ENCODE results near the gene GRWD1.
"Not testable (repeated sequence)": the region's sequence is repeated elsewhere in the genome, so short reads cannot be mapped to it uniquely, and the experiment has no call there.

The GRWD1 gene

DNA sequence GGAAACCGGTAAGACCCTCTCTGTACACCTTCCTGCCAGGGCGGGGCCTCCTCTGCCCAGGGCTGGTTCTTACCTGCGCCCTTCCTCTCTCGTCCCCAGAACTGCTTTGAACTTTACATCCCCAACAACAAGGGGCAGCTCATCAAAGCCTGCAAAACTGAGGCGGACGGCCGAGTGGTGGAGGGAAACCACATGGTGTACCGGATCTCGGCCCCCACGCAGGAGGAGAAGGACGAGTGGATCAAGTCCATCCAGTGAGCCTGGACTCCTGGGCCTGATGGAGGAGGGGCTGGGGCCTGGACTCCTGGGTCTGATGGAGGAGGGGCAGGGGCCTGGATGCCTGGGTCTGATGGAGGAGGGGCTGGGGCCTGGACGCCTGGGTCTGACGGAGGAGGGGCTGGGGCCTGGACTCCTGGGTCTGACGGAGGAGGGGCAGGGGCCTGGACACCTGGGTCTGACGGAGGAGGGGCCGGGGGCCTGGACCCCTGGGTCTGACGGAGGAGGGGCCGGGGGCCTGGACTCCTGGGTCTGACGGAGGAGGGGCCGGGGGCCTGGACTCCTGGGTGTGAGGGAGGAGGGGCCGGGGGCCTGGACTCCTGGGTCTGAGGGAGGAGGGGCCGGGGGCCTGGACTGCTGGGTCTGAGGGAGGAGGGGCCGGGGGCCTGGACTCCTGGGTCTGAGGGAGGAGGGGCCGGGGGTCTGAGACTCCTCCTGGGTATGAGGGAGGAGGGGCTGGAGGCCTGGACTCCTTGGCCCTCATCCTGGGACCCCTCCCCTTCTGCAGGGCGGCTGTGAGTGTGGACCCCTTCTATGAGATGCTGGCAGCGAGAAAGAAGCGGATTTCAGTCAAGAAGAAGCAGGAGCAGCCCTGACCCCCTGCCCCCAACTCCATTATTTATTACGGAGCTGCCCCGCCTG lies 32.8 kb downstream of the GRWD1 start:
- DNase-seq (ENCODE audit: low read depth in 2 of 2) = no peak

DNA sequence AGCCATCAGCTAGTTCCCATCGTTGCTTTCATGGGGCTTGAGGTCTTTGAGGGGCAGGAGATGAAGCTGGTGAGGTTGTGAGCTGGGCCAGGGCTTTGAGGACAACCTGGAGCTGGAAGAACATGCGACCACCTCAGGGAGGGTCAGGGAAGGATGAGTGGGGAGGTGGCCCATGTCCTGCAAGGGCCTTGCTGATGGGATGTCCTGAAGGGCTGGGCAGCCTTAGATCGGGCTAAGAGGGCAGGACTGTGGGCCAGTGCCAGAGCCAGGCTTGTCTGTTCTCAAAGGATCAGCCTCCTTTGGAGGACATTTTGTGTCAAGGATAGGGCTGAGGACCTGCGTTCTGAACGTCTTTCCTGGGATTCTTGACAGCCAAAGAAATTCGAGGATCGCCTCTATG lies 33.9 kb downstream of the GRWD1 start:
- DNase-seq (ENCODE audit: low read depth in 2 of 2) = no peak

DNA sequence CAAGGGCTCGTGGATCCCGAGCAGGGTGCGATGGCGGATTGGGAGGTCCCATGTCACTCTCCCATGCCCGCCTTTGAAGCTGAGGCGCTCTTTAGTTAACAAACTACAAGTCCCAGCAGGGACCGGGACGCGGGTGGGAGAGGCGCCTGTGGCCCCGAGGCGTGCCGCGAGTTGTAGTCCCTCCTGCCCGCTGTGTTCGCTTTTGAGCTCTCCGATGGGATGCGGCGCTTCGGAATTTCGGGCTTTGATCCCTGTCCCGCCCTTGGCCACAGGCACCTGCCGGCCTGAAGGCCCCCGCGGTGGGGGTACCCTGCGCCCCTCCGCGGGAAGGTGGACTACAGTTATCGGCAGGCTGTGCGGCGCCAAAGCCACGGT lies 34.4 kb downstream of the GRWD1 start:
- no peak for DNase-seq (ENCODE audit: low read depth in 2 of 2)

DNA sequence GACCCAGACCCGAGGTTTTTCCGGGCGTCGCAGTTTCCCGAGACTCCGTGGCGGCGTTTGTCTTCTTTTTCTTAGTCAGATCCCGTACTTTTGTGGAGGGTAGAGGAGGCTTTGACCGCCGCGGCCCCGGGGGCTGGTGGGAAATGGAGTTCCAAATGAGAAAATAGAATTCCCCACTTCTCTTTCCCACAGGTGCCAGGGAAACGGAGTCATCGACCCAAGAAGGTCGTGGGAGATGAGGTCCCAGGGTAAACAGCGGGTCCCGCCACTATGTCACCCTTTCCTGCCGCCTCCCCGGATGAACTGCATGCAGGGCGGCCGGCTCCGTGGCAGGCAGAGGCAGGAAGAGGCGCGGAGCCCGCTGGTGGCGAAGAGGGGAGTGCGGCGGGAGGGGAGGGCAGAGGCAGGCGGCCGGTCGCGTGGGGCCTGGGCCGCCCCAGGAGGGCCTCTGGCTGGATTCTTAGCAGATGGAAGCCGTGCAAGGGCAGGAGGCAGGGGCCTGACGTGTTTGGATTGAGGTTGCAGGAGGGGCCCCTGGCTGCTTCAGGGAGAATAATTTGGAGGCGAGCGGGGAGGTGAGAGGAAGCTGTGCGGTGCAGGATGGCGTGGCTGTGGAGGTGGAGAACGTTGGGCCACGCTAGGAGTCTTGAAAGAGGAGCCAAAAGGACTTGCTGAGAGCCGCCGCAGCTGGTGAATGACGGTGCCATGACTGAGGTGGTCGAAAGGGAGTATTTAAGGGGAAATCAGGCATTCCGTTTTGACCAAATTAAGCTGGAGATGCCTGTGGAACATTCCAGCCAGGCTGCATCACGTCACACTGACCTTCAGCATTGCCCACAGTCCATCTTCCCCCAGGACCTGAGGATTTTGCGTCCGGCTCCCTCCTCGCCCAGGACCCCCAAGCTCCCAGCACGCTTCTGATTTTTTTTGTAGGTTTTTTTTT lies 35.0 kb downstream of the GRWD1 start:
- no peak for DNase-seq (ENCODE audit: low read depth in 2 of 2)

DNA sequence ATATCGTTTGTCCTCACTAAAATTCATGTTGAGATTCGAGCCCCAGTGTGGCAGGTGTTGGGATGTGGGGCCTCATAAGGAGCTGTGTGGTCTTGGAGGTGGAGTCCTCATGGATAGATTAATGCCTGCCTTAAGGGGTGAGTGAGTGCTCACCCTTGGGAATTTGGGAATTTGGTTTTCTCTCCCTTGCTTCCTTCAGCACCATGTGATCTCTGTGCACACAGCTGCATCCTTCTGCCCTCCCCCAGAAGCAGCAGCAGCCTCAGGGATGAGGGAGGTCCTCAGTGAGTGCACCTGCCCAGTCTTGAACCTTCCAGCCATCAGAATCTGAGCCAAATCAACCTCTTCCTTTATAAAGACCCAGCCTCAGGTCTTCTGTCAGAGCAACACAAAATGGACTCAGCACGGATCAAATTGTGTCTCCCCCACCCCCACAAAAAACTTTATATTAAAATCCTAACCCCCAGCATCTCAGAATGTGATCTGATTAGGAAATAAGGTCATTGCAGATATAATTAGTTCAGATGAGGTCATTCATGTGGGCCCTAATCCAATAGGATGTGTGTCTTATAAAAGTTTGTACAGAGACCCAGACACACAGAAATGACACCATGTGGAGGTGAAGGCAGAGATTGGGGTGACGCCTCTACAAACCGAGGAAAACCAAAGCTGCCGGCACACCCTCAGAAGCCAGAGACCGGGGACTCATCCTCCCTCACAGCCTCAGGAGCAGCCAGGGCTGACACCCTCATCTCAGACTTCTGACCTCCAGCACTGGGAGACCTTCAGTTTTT lies 36.3 kb downstream of the GRWD1 start:
- DNase-seq (ENCODE audit: low read depth in 2 of 2) = no peak

DNA sequence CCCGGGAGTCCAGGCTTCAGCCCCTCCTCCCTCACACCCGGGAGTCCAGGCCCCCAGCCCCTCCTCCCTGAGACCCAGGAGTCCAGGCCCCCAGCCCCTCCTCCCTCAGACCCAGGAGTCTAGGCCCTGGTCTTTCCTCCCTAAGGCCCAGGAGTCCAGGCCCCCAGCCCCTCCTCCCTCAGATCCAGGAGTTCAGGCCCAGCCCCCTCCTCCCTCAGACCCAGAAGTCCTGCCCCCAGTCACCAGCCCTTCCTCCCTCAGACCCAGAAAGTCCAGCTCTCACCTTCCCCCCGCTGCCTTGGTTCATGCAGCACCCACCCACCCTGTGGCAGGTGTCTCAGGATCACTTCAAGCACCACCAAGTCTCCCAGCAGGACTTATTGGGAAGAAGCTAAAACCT lies 37.5 kb downstream of the GRWD1 start:
- no peak for DNase-seq (ENCODE audit: low read depth in 2 of 2)

DNA sequence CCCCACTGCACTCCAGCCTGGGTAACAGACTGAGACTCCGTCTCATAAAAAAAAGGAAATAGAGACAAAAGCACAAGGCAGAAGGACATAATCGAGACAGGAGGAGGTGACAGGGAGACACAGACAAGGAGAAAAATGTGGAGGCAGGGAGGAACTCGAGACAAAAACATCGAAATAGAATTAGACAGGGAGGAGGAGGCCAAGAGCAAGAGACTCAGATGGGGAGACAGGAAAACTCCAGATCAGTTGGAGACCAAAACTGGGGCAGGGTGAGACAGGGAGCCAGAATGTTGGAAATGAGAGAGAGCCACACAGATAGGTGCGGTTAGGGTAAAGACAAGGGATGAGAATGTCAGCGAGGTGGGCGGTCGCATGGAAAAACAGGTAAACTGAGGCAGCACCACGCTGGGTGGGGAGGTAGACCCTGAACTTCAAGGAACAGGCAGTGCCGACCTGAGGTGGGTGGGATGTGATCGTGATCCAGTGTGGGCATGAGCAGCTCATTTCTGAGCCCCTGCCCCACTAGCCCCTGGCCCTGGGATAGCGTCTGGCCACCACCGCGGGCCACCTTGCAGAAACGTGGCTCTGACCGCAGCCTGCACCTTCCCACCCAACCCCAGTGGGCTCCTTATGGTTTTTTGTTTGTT lies 38.6 kb downstream of the GRWD1 start:
- DNase-seq (ENCODE audit: low read depth in 2 of 2) = no peak

DNA sequence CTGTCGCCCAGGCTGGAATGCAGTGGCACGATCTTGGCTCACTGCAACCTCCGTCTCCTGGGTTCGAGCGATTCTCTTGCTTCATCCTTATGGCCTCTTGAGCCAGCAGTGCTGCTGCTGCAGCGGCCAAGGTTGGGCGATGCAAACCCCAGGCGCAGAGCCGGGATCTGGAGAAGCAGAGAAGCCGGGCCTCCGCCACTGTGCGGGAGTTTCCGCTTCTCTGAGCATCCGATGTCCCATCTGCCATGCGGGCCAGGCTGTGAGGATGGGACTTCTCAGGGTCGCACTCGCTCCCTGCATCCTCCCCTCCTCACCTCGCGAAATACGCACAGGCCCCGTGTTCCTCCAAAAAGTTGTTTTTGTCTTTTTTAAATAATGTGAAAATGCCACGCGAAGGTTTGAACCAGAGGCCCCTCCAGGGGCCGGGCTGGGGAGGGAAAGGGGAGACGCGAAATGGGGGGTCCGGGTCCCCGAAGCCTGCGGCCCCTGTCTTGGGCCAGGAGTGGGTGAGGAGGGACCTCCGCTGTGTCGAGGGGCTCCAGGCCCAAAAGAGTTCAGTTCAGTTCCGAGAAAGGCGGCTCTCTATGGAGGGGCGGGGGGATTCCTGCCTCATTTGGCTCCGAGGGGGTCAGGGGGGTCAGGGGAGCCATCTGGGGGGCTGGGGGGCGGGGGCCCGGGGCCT lies 39.3 kb downstream of the GRWD1 start:
- DNase-seq (ENCODE audit: low read depth in 2 of 2) = no peak

DNA sequence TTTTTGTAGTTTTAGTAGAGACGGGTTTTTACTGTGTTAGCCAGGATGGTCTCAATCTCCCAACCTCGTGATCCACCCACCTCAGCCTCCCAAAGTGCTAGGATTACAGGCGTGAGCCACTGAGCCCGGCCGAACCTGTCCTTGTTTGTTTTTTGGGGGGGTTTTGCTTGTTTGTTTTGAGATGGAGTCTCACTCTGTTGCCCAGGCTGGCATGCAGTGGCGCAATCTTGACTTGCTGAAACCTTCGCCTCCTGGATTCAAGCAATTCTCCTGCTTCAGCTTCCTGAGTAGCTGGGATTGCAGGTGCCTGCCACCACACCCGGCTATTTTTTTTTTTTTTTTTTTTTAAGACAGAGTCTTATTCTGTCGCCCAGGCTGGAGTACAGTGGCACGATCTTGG lies 40.9 kb downstream of the GRWD1 start:
- DNase-seq (ENCODE audit: low read depth in 2 of 2) = not testable (repeated sequence)

DNA sequence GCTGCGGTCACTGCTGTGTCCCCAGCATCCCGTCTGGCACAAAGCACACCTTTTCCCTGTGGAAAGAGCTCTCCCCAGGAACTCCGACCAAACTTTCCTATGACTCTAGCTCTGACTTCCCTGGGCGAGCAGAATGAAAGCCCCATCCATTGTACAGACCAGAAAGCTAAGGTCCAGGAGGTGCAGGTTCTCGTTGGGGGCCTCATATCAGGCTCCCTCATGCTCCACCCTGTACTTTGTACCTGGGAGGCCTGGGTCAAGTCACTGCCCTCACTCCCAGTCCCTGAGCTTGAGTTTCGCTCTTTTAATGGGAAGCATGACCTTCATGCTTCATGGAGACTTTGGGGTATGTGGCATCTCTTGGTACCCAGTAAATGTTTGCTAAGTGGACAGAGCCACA lies 41.8 kb downstream of the GRWD1 start:
- DNase-seq (ENCODE audit: low read depth in 2 of 2) = no peak

DNA sequence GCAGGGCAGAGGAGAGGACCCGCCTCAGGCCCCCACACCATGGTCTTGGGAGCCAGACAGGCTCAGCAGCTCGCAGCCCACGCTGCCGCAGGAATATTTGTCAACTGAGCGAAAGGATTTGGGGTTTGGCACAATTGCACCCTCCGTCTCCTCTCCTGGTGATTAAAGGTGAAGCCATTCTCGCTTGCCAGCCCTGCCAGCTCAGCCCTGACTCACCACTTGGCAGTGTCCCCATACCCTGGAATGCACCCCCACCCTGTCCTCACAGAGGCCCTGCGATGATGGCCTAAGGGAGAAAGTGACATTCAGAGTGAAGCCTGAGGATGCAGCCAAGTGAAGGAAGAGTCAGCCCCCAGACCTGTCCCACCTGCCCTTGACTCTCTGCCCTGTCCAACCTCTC lies 42.2 kb downstream of the GRWD1 start:
- no peak for DNase-seq (ENCODE audit: low read depth in 2 of 2)

DNA sequence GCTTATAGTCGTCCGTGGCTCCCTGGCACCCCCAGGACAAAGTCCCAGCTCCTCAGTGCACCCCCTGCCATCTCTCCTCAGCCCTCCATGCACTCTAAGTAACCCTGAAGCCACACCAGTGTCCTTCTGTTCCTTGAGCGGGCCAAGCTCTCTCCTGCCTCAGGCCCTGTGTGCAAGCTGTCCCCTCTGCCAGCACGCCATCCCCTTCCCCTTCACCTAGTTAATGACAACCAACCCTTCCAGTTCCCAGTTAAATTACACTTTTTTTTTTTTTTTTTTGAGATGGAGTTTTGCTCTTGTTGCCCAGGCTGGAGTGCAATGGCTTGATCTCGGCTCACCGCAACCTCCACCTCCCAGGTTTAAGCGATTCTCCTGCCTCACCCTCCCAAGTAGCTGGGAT lies 42.7 kb downstream of the GRWD1 start:
- not testable (repeated sequence) for DNase-seq (ENCODE audit: low read depth in 2 of 2)

DNA sequence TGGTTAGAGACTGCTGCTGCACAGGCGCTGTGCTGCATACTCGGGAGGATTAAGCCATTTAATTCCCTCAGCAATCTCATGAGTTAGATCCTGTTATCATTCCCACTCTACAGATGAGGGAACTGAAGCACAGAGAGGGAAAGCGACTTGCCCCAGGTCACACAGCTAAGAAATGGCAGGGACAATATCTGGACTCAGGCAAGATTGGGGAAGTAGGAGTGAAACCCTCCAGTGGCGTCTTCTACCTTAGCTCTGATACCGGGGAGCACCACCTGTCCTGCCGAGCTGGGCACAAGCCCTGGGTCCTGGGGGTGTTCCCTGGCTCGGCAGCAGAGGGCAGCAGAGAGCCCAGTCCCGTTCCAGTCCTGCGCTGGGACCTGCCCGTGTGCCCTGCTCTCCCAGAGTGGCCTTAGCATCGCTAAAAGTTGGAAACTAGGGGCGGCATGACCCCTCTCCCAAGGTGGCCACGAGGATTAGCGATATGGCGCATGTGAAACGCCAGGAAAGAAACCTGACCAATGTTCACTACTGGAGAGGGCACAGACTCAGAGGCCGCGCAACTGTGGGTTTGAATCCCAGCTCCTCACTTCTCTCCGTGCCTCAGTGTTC lies 43.9 kb downstream of the GRWD1 start:
- DNase-seq (ENCODE audit: low read depth in 2 of 2) = no peak

DNA sequence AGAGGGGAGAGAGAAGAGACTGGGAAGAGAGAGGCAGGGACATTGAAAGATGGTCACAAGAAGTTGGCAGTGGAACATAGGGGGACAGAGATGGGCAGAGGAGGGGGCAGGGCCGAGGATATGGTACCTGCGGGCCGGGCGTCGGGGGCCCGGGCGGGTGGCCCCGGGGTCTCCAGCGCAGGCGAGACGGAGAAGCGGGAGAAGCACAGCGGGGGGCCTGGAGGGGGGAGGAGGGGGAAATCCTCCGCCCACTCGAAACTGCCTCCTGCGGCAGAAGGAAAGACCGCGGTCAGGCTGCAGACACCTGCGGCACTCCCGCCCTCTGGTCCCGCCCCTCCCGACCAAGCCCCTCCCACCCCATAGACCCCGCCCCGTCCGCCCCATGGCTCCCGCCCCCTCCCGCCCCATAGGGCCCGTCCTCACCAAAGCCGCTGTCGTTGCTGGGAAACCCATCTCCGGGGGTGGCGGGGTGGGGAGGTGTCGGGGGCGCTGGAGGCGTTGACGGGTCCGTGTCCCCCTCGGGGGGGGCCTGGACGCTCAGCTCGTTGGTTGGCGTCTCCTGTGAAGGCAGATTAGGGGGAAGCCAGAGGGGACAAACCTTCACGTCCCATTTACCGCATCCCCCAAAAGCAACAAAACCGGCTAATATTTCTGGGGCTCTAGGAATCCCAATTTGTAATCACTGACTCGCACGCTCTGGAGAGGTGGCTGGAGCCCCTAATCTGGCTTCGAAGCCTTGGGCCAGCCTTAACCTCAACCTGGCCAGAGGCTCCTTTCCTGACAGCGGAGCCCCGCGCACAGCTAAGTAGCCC lies 45.4 kb downstream of the GRWD1 start:
- no peak for DNase-seq (ENCODE audit: low read depth in 2 of 2)

DNA sequence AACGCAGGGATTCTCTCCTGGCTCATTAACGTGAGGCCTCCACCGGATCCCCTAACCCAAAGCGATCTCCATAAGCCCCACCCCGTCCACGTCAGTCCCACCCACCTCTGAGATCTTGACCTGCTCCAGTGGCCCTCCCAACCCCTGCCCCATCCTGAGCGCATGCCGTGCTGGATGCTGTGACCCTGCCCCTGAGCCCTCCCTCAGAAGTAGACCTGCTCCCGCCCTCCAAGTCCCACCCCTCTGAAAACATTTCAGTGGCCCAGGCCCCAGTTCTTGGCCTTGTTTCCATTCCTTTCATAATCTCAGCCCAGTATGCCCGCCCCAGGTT lies 46.0 kb downstream of the GRWD1 start:
- no peak for DNase-seq (ENCODE audit: low read depth in 2 of 2)

DNA sequence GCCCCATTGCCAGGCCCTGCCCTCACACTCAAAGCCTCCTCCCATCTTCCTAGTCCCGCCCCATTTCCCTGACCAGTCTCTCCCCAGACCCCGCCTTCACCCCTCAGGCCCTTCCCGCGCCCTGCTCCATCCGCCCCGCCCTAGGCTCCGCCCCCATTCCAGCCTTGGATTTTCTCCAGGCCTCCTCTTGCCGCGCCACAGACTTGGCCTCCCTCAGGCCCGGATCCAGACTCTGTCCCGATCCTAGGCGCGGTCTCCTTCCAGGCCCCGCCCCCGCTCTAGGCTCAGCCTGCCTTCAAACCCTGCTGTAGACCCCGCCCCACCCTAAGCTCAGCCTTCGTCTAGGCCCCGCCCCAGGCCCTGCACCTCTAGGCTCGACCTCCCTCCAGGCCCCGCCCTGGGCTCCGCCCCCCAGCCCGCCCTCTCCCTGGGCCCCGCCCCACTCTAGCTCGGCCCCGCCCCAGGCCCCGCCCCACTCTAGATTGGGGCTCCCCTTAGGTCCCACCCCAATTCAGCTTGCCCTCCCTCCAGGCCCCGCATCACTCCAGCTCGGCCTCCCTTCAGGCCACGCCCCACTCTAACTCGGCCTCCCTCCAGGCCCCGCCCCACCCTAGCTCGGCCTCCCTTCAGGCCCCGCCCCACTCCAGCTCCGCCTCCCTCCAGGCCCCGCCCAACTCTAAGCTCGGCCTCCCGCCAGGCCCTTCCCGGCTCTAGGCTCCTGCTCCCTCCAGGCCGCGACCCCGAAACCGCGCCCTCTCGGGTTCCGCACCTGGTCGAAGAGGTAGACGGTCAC lies 47.3 kb downstream of the GRWD1 start:
- DNase-seq (ENCODE audit: low read depth in 2 of 2) = peak; percentile 90 to 91

DNA sequence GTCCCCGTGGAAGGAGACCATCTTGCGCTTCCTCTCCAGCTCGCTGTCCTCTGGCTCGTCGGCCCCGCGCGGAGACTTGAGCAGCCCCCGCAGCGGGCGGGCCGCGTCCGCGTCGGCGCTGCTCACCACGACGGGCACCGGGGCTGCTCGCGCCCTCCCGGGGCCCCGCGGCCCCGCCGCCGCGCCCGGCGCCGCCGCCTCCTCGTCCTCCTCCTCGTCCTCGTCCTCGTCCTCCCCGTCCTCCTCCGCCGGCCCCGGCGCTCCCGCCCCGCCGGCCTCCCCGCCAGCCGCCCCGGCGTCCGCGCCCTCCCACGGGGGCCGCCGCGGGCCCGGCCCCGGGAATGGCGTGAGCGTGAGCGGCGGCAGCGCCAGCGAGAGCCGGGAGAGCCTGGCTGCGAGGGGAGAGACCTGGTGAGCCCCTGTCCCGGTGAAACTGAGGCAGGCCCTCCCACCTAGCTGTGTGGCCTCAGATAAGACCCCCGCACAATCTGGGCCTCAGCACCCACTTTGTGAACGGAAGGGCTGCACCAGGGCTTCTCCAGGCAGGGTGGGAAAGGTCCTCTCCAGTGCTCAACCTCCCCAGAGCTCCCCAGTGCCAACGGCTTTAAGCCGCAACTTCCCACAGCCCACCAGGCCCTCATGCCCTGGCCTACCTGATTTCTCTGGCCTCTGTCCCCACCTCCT lies 48.1 kb downstream of the GRWD1 start:
- no peak for DNase-seq (ENCODE audit: low read depth in 2 of 2)

DNA sequence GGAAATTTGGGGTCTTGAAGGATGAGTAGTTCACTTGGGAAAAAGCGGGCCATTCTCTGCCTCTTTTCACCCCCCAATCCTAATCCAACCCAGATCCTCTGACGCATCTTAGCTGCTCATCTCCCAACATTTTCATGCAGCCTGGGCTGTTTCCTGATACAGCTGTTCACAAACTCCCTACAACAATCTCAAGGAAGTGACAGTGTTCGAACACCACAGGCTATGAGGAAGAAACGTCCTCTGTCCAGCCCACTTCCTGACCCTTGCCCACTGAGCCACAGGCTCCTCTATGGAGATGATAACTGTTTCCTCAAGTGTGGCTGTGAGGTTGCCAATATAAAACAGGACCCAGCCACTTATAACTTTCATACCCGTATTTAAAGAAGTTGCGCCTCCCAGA lies 49.6 kb downstream of the GRWD1 start:
- DNase-seq (ENCODE audit: low read depth in 2 of 2) = no peak
